22Rv1 (cell line): ENCODE data around the gene CYFIP2.

Experiments used
- ZFX ChIP-seq: fragments of 450-650 bp; IDR thresholded peaks from 2 replicates; pipeline ENCODE4 v1.6.1; 2017; ENCODE audit warnings: antibody characterized with exemption, borderline replicate concordance
- TF ChIP-seq, protein P1 (sequence below): fragments of 450-650 bp; IDR thresholded peaks from 2 replicates; pipeline ENCODE4 v1.5.1; 2017; ENCODE audit warnings: mild to moderate bottlenecking

DNA sequence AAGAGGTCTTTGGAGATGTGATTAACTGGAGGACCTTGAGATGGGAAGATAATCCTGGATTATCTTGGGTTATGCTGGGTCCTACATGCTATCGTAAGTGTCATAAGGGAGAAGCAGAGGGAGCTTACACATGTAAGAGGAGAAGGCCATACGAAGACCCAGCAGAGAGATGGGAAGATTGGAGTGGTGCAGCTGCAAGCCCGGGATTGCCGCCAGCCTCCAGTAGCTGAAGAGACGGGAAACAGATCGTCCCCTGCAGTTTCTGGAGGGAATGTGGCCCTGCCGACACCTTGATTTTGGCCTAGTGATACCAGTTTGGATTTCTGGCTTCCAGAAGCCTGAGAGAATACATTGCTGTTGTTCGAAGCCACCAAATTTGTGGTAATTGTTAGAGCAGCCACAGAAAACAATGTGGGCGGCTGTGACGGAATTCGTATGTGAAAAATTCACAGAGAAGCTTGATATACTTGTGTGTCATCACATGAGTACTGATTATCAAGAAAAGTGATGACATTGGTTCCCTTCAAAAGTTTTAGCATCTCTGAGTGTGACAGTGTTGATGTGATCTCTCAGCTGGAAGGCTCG is 86.9 kb downstream of the CYFIP2 start:
- TF ChIP-seq, protein P1, sequence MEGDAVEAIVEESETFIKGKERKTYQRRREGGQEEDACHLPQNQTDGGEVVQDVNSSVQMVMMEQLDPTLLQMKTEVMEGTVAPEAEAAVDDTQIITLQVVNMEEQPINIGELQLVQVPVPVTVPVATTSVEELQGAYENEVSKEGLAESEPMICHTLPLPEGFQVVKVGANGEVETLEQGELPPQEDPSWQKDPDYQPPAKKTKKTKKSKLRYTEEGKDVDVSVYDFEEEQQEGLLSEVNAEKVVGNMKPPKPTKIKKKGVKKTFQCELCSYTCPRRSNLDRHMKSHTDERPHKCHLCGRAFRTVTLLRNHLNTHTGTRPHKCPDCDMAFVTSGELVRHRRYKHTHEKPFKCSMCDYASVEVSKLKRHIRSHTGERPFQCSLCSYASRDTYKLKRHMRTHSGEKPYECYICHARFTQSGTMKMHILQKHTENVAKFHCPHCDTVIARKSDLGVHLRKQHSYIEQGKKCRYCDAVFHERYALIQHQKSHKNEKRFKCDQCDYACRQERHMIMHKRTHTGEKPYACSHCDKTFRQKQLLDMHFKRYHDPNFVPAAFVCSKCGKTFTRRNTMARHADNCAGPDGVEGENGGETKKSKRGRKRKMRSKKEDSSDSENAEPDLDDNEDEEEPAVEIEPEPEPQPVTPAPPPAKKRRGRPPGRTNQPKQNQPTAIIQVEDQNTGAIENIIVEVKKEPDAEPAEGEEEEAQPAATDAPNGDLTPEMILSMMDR, result no peak
- no peak for TF ChIP-seq ZFX
